Vagina (tissue), 2 donors: ENCODE data around the gene SCGB3A1. TPM values are rescaled to one million over a fixed set of nuclear protein-coding genes. Genes with fewer than 3 reads are reported as not detected.

Experiments
- DNase-seq, 2 donors: peaks; one replicate each; pipeline ENCODE4 v3.0.0-alpha.2; 2017; ENCODE audit errors: extremely low spot score in 2 of 2
- H3K27ac ChIP-seq: fragments of 200-600 bp; sonication (generic); one replicate; pipeline ENCODE4 v1.5.1; 2019
- H3K27me3 ChIP-seq: fragments of 200-600 bp; sonication (generic); one replicate; pipeline ENCODE4 v1.5.1; 2019
- H3K36me3 ChIP-seq, 2 donors: fragments of 200-600 bp; sonication (generic); one replicate each; pipeline ENCODE4 v1.5.1; 2017 to 2019
- H3K4me1 ChIP-seq: fragments of 200-600 bp; sonication (generic); one replicate; pipeline ENCODE4 v1.5.1; 2019
- H3K4me3 ChIP-seq, 2 donors: fragments of 200-600 bp; sonication (generic); 1 replicate in 1 of 2; 2 replicates in 1 of 2; pipeline ENCODE4 v1.5.1; 2016 to 2019
- H3K9me3 ChIP-seq: fragments of 200-600 bp; sonication (generic); one replicate; pipeline ENCODE4 v1.5.1; 2019
- CTCF ChIP-seq, 3 experiments: fragments of 450-650 bp in 2 of 3; fragments of 200-600 bp in 1 of 3; sonication (generic) in 1 of 3; IDR thresholded peaks; one replicate each; pipeline ENCODE4 v1.5.1; 2017 to 2019; ENCODE audit warnings: antibody characterized with exemption in 3 of 3, mild to moderate bottlenecking in 2 of 3, moderate library complexity in 2 of 3
- POLR2A ChIP-seq, 2 donors: fragments of 450-650 bp; IDR thresholded peaks; one replicate each; pipeline ENCODE4 v1.6.1; 2017; ENCODE audit warnings: antibody characterized with exemption in 2 of 2, mild to moderate bottlenecking in 2 of 2, moderate library complexity in 2 of 2
- POLR2AphosphoS5 ChIP-seq, 2 donors: sonication (generic); formaldehyde crosslinking; IDR thresholded peaks; one replicate each; pipeline ENCODE4 v1.9.0; 2017; ENCODE audit warnings: antibody characterized with exemption in 2 of 2, mild to moderate bottlenecking in 2 of 2, low read depth in 1 of 2; ENCODE audit not compliant: insufficient read depth in 1 of 2
- intact Hi-C: fragments of 100-400 bp; cut with DNase I; formaldehyde crosslinking; loops from one replicate; pipeline ENCODE4 v1.15.1; 2023
- total RNA-seq: library from RNA; depleted of rRNA; stranded (reverse); fragments of >200 nt; gene quantifications from one replicate; pipeline ENCODE4 v1.2.3, GENCODE V29; 2016

SCGB3A1 gene
- total RNA-seq, 1 donor from 2014 or later, result not detected

- no peak for TF ChIP-seq CTCF (IDR thresholded peaks at IDR 0.05)
- no peak for TF ChIP-seq POLR2A (IDR thresholded peaks at IDR 0.05)
- TF ChIP-seq POLR2AphosphoS5 (IDR thresholded peaks at IDR 0.05; ENCODE audit: insufficient read depth in 1 of 2, low read depth in 1 of 2), result no peak
- Histone ChIP-seq H3K9me3 (peaks cover 8% of the 10 kb centered on the region), H3K4me1 (no peaks in the 10 kb centered on the region), H3K36me3 (no peaks in the 10 kb centered on the region), H3K4me3 (no peak overlapping the region), H3K27me3 (no peaks in the 10 kb centered on the region), H3K27ac (no peak overlapping the region)
- intact Hi-C loops, result no loop called here
- DNase-seq, result no peak
These were observed 7.6 kb downstream of the SCGB3A1 start for GRCh38 chr5:180583738-180584137.

GRCh38 chr5:180580681-180581080 is 10.6 kb downstream of the SCGB3A1 start:
- Histone ChIP-seq H3K36me3 (peaks cover 0 to 8% of the 10 kb centered on the region in 2 donors), H3K9me3 (peaks cover 8% of the 10 kb centered on the region), H3K4me1 (no peaks in the 10 kb centered on the region), H3K27me3 (no peaks in the 10 kb centered on the region), H3K27ac (no peak overlapping the region), H3K4me3 (no peak overlapping the region)
- intact Hi-C loops, result no loop called here
- DNase-seq, result no peak
- no peak for TF ChIP-seq POLR2A (IDR thresholded peaks at IDR 0.05)
- no peak for TF ChIP-seq POLR2AphosphoS5 (IDR thresholded peaks at IDR 0.05; ENCODE audit: insufficient read depth in 1 of 2, low read depth in 1 of 2)
- TF ChIP-seq CTCF (IDR thresholded peaks at IDR 0.05), result no peak

- Histone ChIP-seq H3K27me3 (no peaks in the 10 kb centered on the region), H3K36me3 (peaks cover 0 to 35% of the 10 kb centered on the region in 2 donors), H3K9me3 (no peaks in the 10 kb centered on the region), H3K4me3 (no peak overlapping the region), H3K4me1 (no peaks in the 10 kb centered on the region), H3K27ac (no peak overlapping the region)
- no peak for DNase-seq
- TF ChIP-seq POLR2A (IDR thresholded peaks at IDR 0.05) (no peak), POLR2AphosphoS5 (IDR thresholded peaks at IDR 0.05; ENCODE audit: insufficient read depth in 1 of 2, low read depth in 1 of 2) (no peak), CTCF (IDR thresholded peaks at IDR 0.05) (no peak)
- intact Hi-C loops, result no loop called here
These were observed 15.7 kb downstream of the SCGB3A1 start for GRCh38 chr5:180575571-180575970.

- no peak for DNase-seq
- H3K27ac ChIP-seq, result no peak overlapping the region
- H3K4me3 ChIP-seq, result no peak overlapping the region
- H3K36me3 ChIP-seq, result peaks cover 0 to 49% of the 10 kb centered on the region in 2 donors
- no peaks in the 10 kb centered on the region for H3K27me3 ChIP-seq
- no peak for TF ChIP-seq CTCF (IDR thresholded peaks at IDR 0.05)
- TF ChIP-seq POLR2AphosphoS5 (IDR thresholded peaks at IDR 0.05; ENCODE audit: insufficient read depth in 1 of 2, low read depth in 1 of 2), result no peak
- no peak for TF ChIP-seq POLR2A (IDR thresholded peaks at IDR 0.05)
- intact Hi-C loops, result no loop called here
- no peaks in the 10 kb centered on the region for H3K9me3 ChIP-seq
- H3K4me1 ChIP-seq, result no peaks in the 10 kb centered on the region
These were observed 22.4 kb downstream of the SCGB3A1 start for GRCh38 chr5:180568914-180569313.

GRCh38 chr5:180563994-180564393 is 27.3 kb downstream of the SCGB3A1 start:
- H3K4me3 ChIP-seq, result no peak overlapping the region
- H3K27ac ChIP-seq, result no peak overlapping the region
- intact Hi-C loops, result no loop called here
- H3K36me3 ChIP-seq, result peaks cover 0 to 38% of the 10 kb centered on the region in 2 donors
- no peaks in the 10 kb centered on the region for H3K27me3 ChIP-seq
- H3K4me1 ChIP-seq, result no peaks in the 10 kb centered on the region
- no peaks in the 10 kb centered on the region for H3K9me3 ChIP-seq
- TF ChIP-seq CTCF (IDR thresholded peaks at IDR 0.05) (no peak), POLR2AphosphoS5 (IDR thresholded peaks at IDR 0.05; ENCODE audit: insufficient read depth in 1 of 2, low read depth in 1 of 2) (no peak), POLR2A (IDR thresholded peaks at IDR 0.05) (no peak)
- DNase-seq, result no peak
